Spleen (tissue), 11 donors: ENCODE data around the gene PNMA8A. TPM values are rescaled to one million over a fixed set of nuclear protein-coding genes. Genes with fewer than 3 reads are reported as not detected.

Experiments used
- DNase-seq: peaks from one replicate; pipeline ENCODE4 v3.0.0-alpha.2; 2020
- H3K27ac ChIP-seq, 8 donors: fragments of 200-600 bp; sonication (generic) in 7 of 8; 1 replicate in 4 of 8; 2 replicates in 4 of 8; pipeline versions ENCODE4 v1.5.0 to v1.8.0; 2016 to 2021; ENCODE audit warnings: inconsistent platforms in 4 of 8, mild to moderate bottlenecking in 4 of 8, moderate library complexity in 1 of 8
- H3K27me3 ChIP-seq, 7 donors: fragments of 200-600 bp; sonication (generic) in 6 of 7; replicated peaks in 1 of 7; 1 replicate in 4 of 7; 2 replicates in 3 of 7; pipeline versions ENCODE4 v1.5.0 to v1.8.0; 2016 to 2021; ENCODE audit warnings: inconsistent platforms in 3 of 7, mild to moderate bottlenecking in 1 of 7
- H3K36me3 ChIP-seq, 6 donors: fragments of 200-600 bp; sonication (generic) in 5 of 6; 1 replicate in 4 of 6; 2 replicates in 2 of 6; pipeline versions ENCODE4 v1.5.0 to v1.8.0; 2016 to 2021; ENCODE audit warnings: inconsistent platforms in 2 of 6
- H3K4me1 ChIP-seq, 6 donors: fragments of 200-600 bp; sonication (generic) in 5 of 6; 1 replicate in 3 of 6; 2 replicates in 3 of 6; pipeline versions ENCODE4 v1.5.0 to v1.8.0; 2016 to 2021; ENCODE audit warnings: inconsistent platforms in 3 of 6
- H3K4me3 ChIP-seq, 8 donors: fragments of 200-600 bp; sonication (generic) in 7 of 8; 1 replicate in 4 of 8; 2 replicates in 4 of 8; pipeline versions ENCODE4 v1.5.0 to v1.8.0; 2016 to 2021; ENCODE audit warnings: inconsistent platforms in 4 of 8, mild to moderate bottlenecking in 4 of 8, moderate library complexity in 2 of 8
- H3K9me3 ChIP-seq, 8 donors: fragments of 200-600 bp; sonication (generic) in 7 of 8; 1 replicate in 4 of 8; 2 replicates in 4 of 8; pipeline versions ENCODE4 v1.5.0 to v1.8.0; 2016 to 2021; ENCODE audit warnings: inconsistent platforms in 4 of 8
- POLR2A ChIP-seq, 3 donors: fragments of 450-650 bp; IDR thresholded peaks; one replicate each; pipeline ENCODE4 v1.5.1; 2017; ENCODE audit warnings: antibody characterized with exemption in 3 of 3, mild to moderate bottlenecking in 1 of 3
- POLR2AphosphoS5 ChIP-seq, 3 donors: sonication (generic); formaldehyde crosslinking; IDR thresholded peaks; one replicate each; pipeline ENCODE4 v1.5.1; 2017; ENCODE audit warnings: antibody characterized with exemption in 3 of 3
- WGBS, 5 donors: extraction: QIAGEN DNeasy Blood & Tissue Kit in 3 of 5; methylation state at CpG; one replicate each; pipeline versions ENCODE4 v1.1.5 to v1.1.7; 2013 to 2018; 5-methylcytosine and 5-hydroxymethylcytosine counted together
- intact Hi-C: fragments of 100-400 bp; cut with DNase I; formaldehyde crosslinking; loops from one replicate; pipeline ENCODE4 v1.15.0; 2023; ENCODE audit warnings: low total_unique reads
- polyA plus RNA-seq, 3 donors: library from polyadenylated mRNA; stranded (reverse); fragments of 200-250 nt; gene quantifications; one replicate each; pipeline ENCODE4 v1.2.1, GENCODE V29; 2013
- total RNA-seq, 7 donors: library from RNA; depleted of rRNA in 3 of 7; stranded (reverse); fragments of >200 nt in 3 of 7; fragmentation: NEBNext Ultra II Directional in 4 of 7; extraction: Animal tissue kit (Norgen Biotek cat#: 25700) in 4 of 7; gene quantifications; one replicate each; pipeline versions ENCODE4 v1.1.0 to v1.2.1, GENCODE V29; 2016 to 2021
- TF ChIP-seq, protein P1 (sequence below), 11 experiments: fragments of 200-600 bp in 7 of 11; fragments of 450-650 bp in 4 of 11; sonication (generic) in 4 of 11; IDR thresholded peaks in 8 of 11; conservative IDR thresholded peaks in 3 of 11; 1 replicate in 7 of 11; 2 replicates in 4 of 11; pipeline versions ENCODE4 v1.4.0 to v1.8.0; 2016 to 2021; ENCODE audit warnings: antibody characterized with exemption in 11 of 11, inconsistent platforms in 4 of 11, mild to moderate bottlenecking in 1 of 11
- donor health status: healthy with polysubstance abuse.
- donor health status: DM: no; HTN: no; CAD: no; lungs with moderate emphysema.
- donor health status: DM: no; HTN: no; CAD: no.
- donor health status: Bipolar disorder and iron deficiency.
- donor health status: healthy.
- donor health status: DM: no; HTN: no; CAD: no.
- donor health status: DM: yes; HTN: yes; CAD: no.

The PNMA8A gene
- total and polyA plus RNA-seq, 10 donors, result 0.13 to 2.7 (median 1.2) TPM

DNA sequence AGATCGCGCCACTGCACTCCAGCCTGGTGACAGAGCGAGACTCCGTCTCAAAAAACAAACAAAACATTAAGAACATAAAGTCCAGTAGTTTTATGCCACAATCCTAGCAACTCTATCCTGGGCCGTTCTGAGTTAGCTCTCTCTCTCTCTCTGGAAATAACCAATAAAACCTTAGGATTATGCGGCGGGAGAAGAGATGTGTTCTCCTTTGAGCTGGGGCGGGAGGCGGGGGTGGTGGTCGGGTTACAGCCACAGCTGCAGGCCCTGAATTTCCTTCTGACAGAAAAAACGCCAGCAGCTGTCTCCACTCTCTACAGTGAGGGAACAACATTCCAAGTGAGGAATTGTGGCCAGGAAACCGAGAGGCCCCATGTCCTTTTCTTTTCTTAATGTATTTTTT, 9.1 kb upstream of the PNMA8A start:
- 52 to 68% (median 59%) methylated on average over 12 of the region's 12 CpGs for whole genome bisulfite sequencing, 5 donors
- intact Hi-C loops, result no loop called here
- TF ChIP-seq, protein P1, sequence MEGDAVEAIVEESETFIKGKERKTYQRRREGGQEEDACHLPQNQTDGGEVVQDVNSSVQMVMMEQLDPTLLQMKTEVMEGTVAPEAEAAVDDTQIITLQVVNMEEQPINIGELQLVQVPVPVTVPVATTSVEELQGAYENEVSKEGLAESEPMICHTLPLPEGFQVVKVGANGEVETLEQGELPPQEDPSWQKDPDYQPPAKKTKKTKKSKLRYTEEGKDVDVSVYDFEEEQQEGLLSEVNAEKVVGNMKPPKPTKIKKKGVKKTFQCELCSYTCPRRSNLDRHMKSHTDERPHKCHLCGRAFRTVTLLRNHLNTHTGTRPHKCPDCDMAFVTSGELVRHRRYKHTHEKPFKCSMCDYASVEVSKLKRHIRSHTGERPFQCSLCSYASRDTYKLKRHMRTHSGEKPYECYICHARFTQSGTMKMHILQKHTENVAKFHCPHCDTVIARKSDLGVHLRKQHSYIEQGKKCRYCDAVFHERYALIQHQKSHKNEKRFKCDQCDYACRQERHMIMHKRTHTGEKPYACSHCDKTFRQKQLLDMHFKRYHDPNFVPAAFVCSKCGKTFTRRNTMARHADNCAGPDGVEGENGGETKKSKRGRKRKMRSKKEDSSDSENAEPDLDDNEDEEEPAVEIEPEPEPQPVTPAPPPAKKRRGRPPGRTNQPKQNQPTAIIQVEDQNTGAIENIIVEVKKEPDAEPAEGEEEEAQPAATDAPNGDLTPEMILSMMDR (IDR thresholded peaks at IDR 0.05 in 8 of 11, conservative IDR thresholded peaks at IDR 0.05 in 3 of 11), result no peak
- TF ChIP-seq POLR2AphosphoS5 (IDR thresholded peaks at IDR 0.05) (no peak), POLR2A (IDR thresholded peaks at IDR 0.05) (no peak)
- H3K27ac ChIP-seq, result peak overlapping the region in 5 of 8 donors; percentile 18 to 62 (median 36)
- H3K27me3 ChIP-seq, result peaks cover 0 to 87% (median 0%) of the 10 kb centered on the region in 7 donors
- no peaks in the 10 kb centered on the region for H3K36me3 ChIP-seq
- no peak for DNase-seq
- H3K4me3 ChIP-seq, result no peak overlapping the region
- no peaks in the 10 kb centered on the region for H3K4me1 ChIP-seq
- H3K9me3 ChIP-seq, result no peaks in the 10 kb centered on the region

DNA sequence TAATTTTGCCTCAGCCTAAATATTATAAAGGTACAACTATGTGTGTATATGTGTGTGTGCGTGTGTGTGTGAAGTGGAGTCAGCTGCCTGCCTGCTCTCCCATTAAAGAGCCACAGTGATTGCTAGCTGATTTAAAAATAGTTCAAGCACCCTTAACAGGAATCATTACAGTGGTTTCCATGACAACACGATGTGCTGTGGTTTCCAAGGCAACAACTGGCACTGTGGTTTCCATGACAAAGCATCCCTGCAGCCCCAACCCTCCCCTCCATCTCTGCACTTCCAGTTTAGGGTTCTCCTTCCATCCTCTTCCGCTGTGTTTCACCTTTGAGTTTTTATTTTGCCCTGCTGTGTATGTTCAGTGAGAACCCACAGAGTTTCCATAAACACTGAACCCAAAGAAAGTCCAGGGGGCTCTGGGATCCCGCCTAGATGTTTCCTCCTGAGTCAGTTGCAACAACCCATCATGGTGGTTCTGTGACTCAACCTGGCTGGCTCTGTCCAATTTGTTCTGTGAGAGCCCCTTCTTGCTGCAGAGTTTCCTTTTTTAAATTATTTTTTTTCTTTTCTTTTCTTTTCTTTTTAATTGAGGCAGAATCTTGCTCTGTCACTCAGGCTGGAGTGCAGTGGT, 7.1 kb upstream of the PNMA8A start:
- no peak for DNase-seq
- peaks cover 0 to 92% (median 0%) of the 10 kb centered on the region in 7 donors for H3K27me3 ChIP-seq
- no peaks in the 10 kb centered on the region for H3K36me3 ChIP-seq

DNA sequence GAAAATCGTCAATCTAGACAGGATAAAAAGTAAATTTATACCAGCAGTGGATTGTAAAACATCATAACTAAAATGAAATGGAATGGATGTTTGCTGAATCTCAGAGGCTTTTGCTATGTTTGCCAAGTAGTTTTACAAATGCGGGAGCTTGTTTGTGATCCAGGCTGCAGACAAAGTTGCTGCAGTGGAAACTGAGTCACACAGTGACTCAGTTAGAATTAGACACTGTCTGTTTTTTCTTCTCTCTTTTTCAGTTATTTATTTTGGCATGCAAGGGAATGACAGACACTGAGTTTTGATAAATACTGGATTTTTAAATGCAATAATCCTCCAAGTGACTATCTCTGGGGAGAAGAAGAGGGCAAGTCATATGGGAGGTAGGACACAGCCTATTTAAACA, 4.6 kb upstream of the PNMA8A start:
- TF ChIP-seq POLR2A (IDR thresholded peaks at IDR 0.05), result no peak
- TF ChIP-seq, protein P1 (IDR thresholded peaks at IDR 0.05 in 8 of 11, conservative IDR thresholded peaks at IDR 0.05 in 3 of 11), result no peak
- TF ChIP-seq POLR2AphosphoS5 (IDR thresholded peaks at IDR 0.05), result no peak
- no peaks in the 10 kb centered on the region for H3K36me3 ChIP-seq
- no peak overlapping the region for H3K27ac ChIP-seq
- intact Hi-C loops, result no loop called here
- no peaks in the 10 kb centered on the region for H3K9me3 ChIP-seq
- DNase-seq, result no peak
- H3K4me3 ChIP-seq, result no peak overlapping the region
- H3K4me1 ChIP-seq, result peaks cover 0 to 10% (median 4%) of the 10 kb centered on the region in 6 donors
- WGBS, 5 donors, result 80 to 87% (median 83%) methylated on average over 2 of the region's 2 CpGs
- peaks cover 0 to 99% (median 11%) of the 10 kb centered on the region in 7 donors for H3K27me3 ChIP-seq

More for the DNA sequence above, 7.1 kb upstream of the PNMA8A start:
- H3K4me1 ChIP-seq, result no peaks in the 10 kb centered on the region
- no peak overlapping the region for H3K27ac ChIP-seq
- no peak overlapping the region for H3K4me3 ChIP-seq
- intact Hi-C loops, result no loop called here
- 31 to 57% (median 40%) methylated on average over 4 of the region's 4 CpGs for WGBS, 5 donors
- H3K9me3 ChIP-seq, result no peaks in the 10 kb centered on the region
- TF ChIP-seq POLR2AphosphoS5 (IDR thresholded peaks at IDR 0.05), result no peak
- TF ChIP-seq POLR2A (IDR thresholded peaks at IDR 0.05), result no peak
- TF ChIP-seq, protein P1 (IDR thresholded peaks at IDR 0.05 in 8 of 11, conservative IDR thresholded peaks at IDR 0.05 in 3 of 11), result no peak

DNA sequence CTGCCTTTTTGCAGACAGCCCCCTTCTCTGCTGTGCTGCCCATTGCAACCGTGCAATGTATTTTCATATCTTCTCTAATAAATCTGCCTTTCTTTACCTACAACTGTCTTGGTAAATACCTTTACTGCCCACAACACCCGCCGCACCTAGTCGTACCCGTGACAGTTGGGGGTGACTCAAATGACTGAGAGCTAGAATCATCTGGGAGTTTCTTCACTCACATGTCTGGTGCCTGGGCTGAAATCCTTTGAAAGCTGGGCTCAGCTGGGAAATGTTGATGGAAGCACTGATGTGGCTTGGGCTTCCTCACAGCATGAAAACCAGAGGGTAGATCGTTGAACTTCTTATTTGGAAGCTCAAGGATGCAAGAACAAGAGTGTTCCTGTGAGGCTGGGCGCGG, 2.8 kb upstream of the PNMA8A start:
- H3K4me3 ChIP-seq, result no peak overlapping the region
- H3K9me3 ChIP-seq, result no peaks in the 10 kb centered on the region
- no peak for TF ChIP-seq POLR2A (IDR thresholded peaks at IDR 0.05)
- TF ChIP-seq POLR2AphosphoS5 (IDR thresholded peaks at IDR 0.05), result no peak
- TF ChIP-seq, protein P1 (IDR thresholded peaks at IDR 0.05 in 8 of 11, conservative IDR thresholded peaks at IDR 0.05 in 3 of 11), result no peak
- no peak overlapping the region for H3K27ac ChIP-seq
- H3K27me3 ChIP-seq, result peaks cover 0 to 99% (median 11%) of the 10 kb centered on the region in 7 donors
- intact Hi-C loops, result no loop called here
- WGBS, 5 donors, result 85 to 91% (median 89%) methylated on average over 8 of the region's 8 CpGs
- no peak for DNase-seq
- no peaks in the 10 kb centered on the region for H3K36me3 ChIP-seq
- H3K4me1 ChIP-seq, result peaks cover 0 to 13% (median 5%) of the 10 kb centered on the region in 6 donors
